Common myeloid progenitor, CD34-positive (primary cell): ENCODE measurements around the gene QRFP. TPM values are rescaled to one million over a fixed set of nuclear protein-coding genes. Genes with fewer than 3 reads are reported as not detected.

Source experiments
- CTCF ChIA-PET: fragments of 350-600 bp; sonication (Branson Sonifier 250); formaldehyde crosslinking; loops from one replicate; lab custom pipeline; 2021; ENCODE audit warnings: antibody characterized with exemption; lab: Charles Lee
- POLR2A ChIA-PET: fragments of 350-600 bp; sonication (Branson Sonifier 250); formaldehyde crosslinking; loops from one replicate; lab custom pipeline; 2021; ENCODE audit warnings: antibody characterized with exemption; lab: Charles Lee
- DNase-seq, 3 donors: peaks; one replicate each; pipeline versions ENCODE4 v3.0.0 to v3.0.0-alpha.2; 2013
- H3K27ac ChIP-seq, 2 experiments: 1 replicate in 1 of 2; 2 replicates in 1 of 2; pipeline ENCODE4 v1.7.0; 2013; ENCODE audit warnings: inconsistent platforms in 2 of 2, low read length in 2 of 2, mild to moderate bottlenecking in 2 of 2, low read depth in 1 of 2, moderate library complexity in 1 of 2; ENCODE audit not compliant: severe bottlenecking in 2 of 2, insufficient read depth in 1 of 2, poor library complexity in 1 of 2
- H3K27me3 ChIP-seq, 5 experiments: replicated peaks in 2 of 5; 1 replicate in 3 of 5; 2 replicates in 2 of 5; pipeline versions ENCODE4 v1.6.1 to v1.7.0; 2013; ENCODE audit warnings: low read length in 4 of 5, mild to moderate bottlenecking in 2 of 5, moderate library complexity in 2 of 5, inconsistent platforms in 1 of 5; ENCODE audit not compliant: insufficient read depth in 5 of 5, control insufficient read depth in 4 of 5
- H3K36me3 ChIP-seq, 4 experiments: 1 replicate in 2 of 4; 2 replicates in 2 of 4; pipeline versions ENCODE4 v1.6.1 to v1.7.0; 2013; ENCODE audit warnings: low read length in 3 of 4, control low read depth in 1 of 4, mild to moderate bottlenecking in 1 of 4; ENCODE audit not compliant: control insufficient read depth in 4 of 4, insufficient read depth in 4 of 4
- H3K4me1 ChIP-seq, 4 experiments: 1 replicate in 3 of 4; 2 replicates in 1 of 4; pipeline versions ENCODE4 v1.6.1 to v1.7.1; 2013; ENCODE audit warnings: low read length in 3 of 4, mild to moderate bottlenecking in 3 of 4, control low read depth in 1 of 4, inconsistent platforms in 1 of 4, moderate library complexity in 1 of 4; ENCODE audit not compliant: control insufficient read depth in 4 of 4, insufficient read depth in 4 of 4; ENCODE audit errors: control extremely low read depth in 1 of 4
- H3K4me3 ChIP-seq, 7 experiments: 1 replicate in 4 of 7; 2 replicates in 3 of 7; pipeline versions ENCODE4 v1.5.1 to v1.7.0; 2013; ENCODE audit warnings: mild to moderate bottlenecking in 7 of 7, low read length in 6 of 7, moderate library complexity in 6 of 7, inconsistent platforms in 2 of 7, low read depth in 2 of 7, control low read depth in 1 of 7; ENCODE audit not compliant: insufficient read depth in 4 of 7, control insufficient read depth in 1 of 7; ENCODE audit errors: extremely low read depth in 1 of 7
- H3K9me3 ChIP-seq, 5 experiments: 1 replicate in 4 of 5; 2 replicates in 1 of 5; pipeline versions ENCODE4 v1.6.1 to v1.7.1; 2013; ENCODE audit warnings: low read length in 4 of 5, mild to moderate bottlenecking in 2 of 5, inconsistent platforms in 1 of 5, low read depth in 1 of 5, moderate library complexity in 1 of 5; ENCODE audit not compliant: control insufficient read depth in 4 of 5, insufficient read depth in 2 of 5; ENCODE audit errors: control extremely low read depth in 1 of 5
- WGBS: methylation state at CpG from one replicate; pipeline ENCODE4 v1.1.5; 2013; ENCODE audit not compliant: insufficient coverage; 5-methylcytosine and 5-hydroxymethylcytosine counted together
- polyA plus RNA-seq: library from polyadenylated mRNA; unstranded; fragments of 120-200 nt; gene quantifications from one replicate; pipeline ENCODE4 v1.2.1, GENCODE V29; 2013

QRFP gene
- 0.36 TPM for polyA plus RNA-seq

- Histone ChIP-seq H3K4me1 (peaks cover 0 to 17% (median 12%) of the 10 kb centered on the region in 4 experiments), H3K9me3 (no peaks in the 10 kb centered on the region), H3K36me3 (peaks cover 0 to 9% (median 3%) of the 10 kb centered on the region in 4 experiments), H3K27me3 (peaks cover 0 to 4% (median 3%) of the 10 kb centered on the region in 5 experiments), H3K4me3 (no peak within 1 kb of the TSS), H3K27ac (no peak within 1 kb of the TSS)
- DNase-seq, result no peak
- CTCF ChIA-PET, result interaction anchor here (0.6 kb wide), 1 partner anchor 46 kb away, joined by 3 read pairs; no protein-coding TSS in a partner anchor
- POLR2A ChIA-PET, result no interaction called here
- 95% methylated on average over 27 of the region's 27 CpGs for WGBS
These were observed at the start of gene QRFP for GRCh38 chr9:130896233-130897014. Gene QRFP (minus strand): TSS chr9:130896812. CDS start chr9:130893838, 2,974 bp downstream.

GRCh38 chr9:130945173-130945572, 48.6 kb upstream of the QRFP start:
- Histone ChIP-seq H3K9me3 (peaks cover 0 to 4% (median 0%) of the 10 kb centered on the region in 5 experiments), H3K27me3 (peaks cover 0 to 58% (median 22%) of the 10 kb centered on the region in 5 experiments), H3K27ac (no peak overlapping the region), H3K4me3 (no peak overlapping the region), H3K4me1 (peaks cover 0 to 11% (median 4%) of the 10 kb centered on the region in 4 experiments), H3K36me3 (no peaks in the 10 kb centered on the region)
- DNase-seq, result no peak
- 92% methylated on average over 8 of the region's 9 CpGs for WGBS
- CTCF ChIA-PET, result interaction anchor here (1.4 kb wide), 1 partner anchor 9 kb away, joined by 3 read pairs; no protein-coding TSS in a partner anchor
- POLR2A ChIA-PET, result no interaction called here

GRCh38 chr9:130944510-130945058, 48.0 kb upstream of the QRFP start:
- Histone ChIP-seq H3K9me3 (peaks cover 0 to 1% (median 0%) of the 10 kb centered on the region in 5 experiments), H3K4me3 (no peak overlapping the region), H3K36me3 (no peaks in the 10 kb centered on the region), H3K4me1 (peaks cover 0 to 14% (median 5%) of the 10 kb centered on the region in 4 experiments), H3K27me3 (peaks cover 0 to 59% (median 22%) of the 10 kb centered on the region in 5 experiments), H3K27ac (no peak overlapping the region)
- no peak for DNase-seq
- ChIA-PET POLR2A (no interaction called here), CTCF (interaction anchor here (0.7 to 1.4 kb wide), 2 partner anchors 8 to 164 kb away, joined by 3 read pairs; no protein-coding TSS in a partner anchor)
- WGBS, result 100% methylated on average over 2 of the region's 3 CpGs

GRCh38 chr9:130943777-130944176, 47.2 kb upstream of the QRFP start:
- ChIA-PET POLR2A (no interaction called here), CTCF (no interaction called here)
- Histone ChIP-seq H3K36me3 (no peaks in the 10 kb centered on the region), H3K4me1 (peaks cover 0 to 22% (median 13%) of the 10 kb centered on the region in 4 experiments), H3K4me3 (no peak overlapping the region), H3K27ac (no peak overlapping the region), H3K9me3 (no peaks in the 10 kb centered on the region), H3K27me3 (peaks cover 0 to 64% (median 20%) of the 10 kb centered on the region in 5 experiments)
- no peak for DNase-seq
- WGBS, result 83% methylated on average over 8 of the region's 14 CpGs

GRCh38 chr9:130943221-130943620, 46.6 kb upstream of the QRFP start:
- POLR2A ChIA-PET, result no interaction called here
- peaks cover 0 to 66% (median 20%) of the 10 kb centered on the region in 5 experiments for H3K27me3 ChIP-seq
- WGBS, result 91% methylated on average over 10 of the region's 13 CpGs

GRCh38 chr9:130942679-130943078, 46.1 kb upstream of the QRFP start:
- H3K27ac ChIP-seq, result no peak overlapping the region
- H3K4me3 ChIP-seq, result no peak overlapping the region
- 92% methylated on average over 8 of the region's 10 CpGs for WGBS
- H3K36me3 ChIP-seq, result no peaks in the 10 kb centered on the region
- CTCF ChIA-PET, result interaction anchor here (0.7 to 1.7 kb wide), 3 partner anchors 19 to 72 kb away, joined by 3 to 4 read pairs (median 4); no protein-coding TSS in a partner anchor
- POLR2A ChIA-PET, result no interaction called here
- peaks cover 0 to 30% (median 22%) of the 10 kb centered on the region in 4 experiments for H3K4me1 ChIP-seq
- H3K27me3 ChIP-seq, result peaks cover 0 to 66% (median 24%) of the 10 kb centered on the region in 5 experiments
- no peak for DNase-seq
- no peaks in the 10 kb centered on the region for H3K9me3 ChIP-seq

More at GRCh38 chr9:130943221-130943620, 46.6 kb upstream of the QRFP start:
- DNase-seq, result no peak
- CTCF ChIA-PET, result interaction anchor here (0.7 to 1.7 kb wide), 3 partner anchors 19 to 73 kb away, joined by 3 to 4 read pairs (median 4); no protein-coding TSS in a partner anchor
- H3K9me3 ChIP-seq, result no peaks in the 10 kb centered on the region
- H3K4me3 ChIP-seq, result no peak overlapping the region
- peaks cover 0 to 27% (median 18%) of the 10 kb centered on the region in 4 experiments for H3K4me1 ChIP-seq
- H3K36me3 ChIP-seq, result no peaks in the 10 kb centered on the region
- H3K27ac ChIP-seq, result no peak overlapping the region
